Large intestine (tissue), 3 donors: Measurements from ENCODE around the gene SLC45A3. TPM values are rescaled to one million over a fixed set of nuclear protein-coding genes. Genes with fewer than 3 reads are reported as not detected.

Experiments used
- DNase-seq, 2 donors: peaks; one replicate each; pipeline versions ENCODE4 v3.0.0 to v3.0.0-alpha.2; 2013
- H3K27ac ChIP-seq: one replicate; pipeline ENCODE4 v1.5.1; 2013; ENCODE audit warnings: low read length
- H3K27me3 ChIP-seq: 2 replicates; pipeline ENCODE4 v1.6.1; 2013; ENCODE audit warnings: low read length; ENCODE audit not compliant: control insufficient read depth, insufficient read depth
- H3K36me3 ChIP-seq: 2 replicates; pipeline ENCODE4 v1.6.1; 2013; ENCODE audit warnings: low read length; ENCODE audit not compliant: control insufficient read depth, insufficient read depth
- H3K4me1 ChIP-seq: one replicate; pipeline ENCODE4 v1.6.1; 2013; ENCODE audit warnings: low read length; ENCODE audit not compliant: control insufficient read depth, insufficient read depth
- H3K4me3 ChIP-seq: one replicate; pipeline ENCODE4 v1.5.1; 2013; ENCODE audit warnings: low read length
- H3K9me3 ChIP-seq: one replicate; pipeline ENCODE4 v1.6.1; 2013; ENCODE audit warnings: mild to moderate bottlenecking, low read depth, low read length, moderate library complexity; ENCODE audit not compliant: control insufficient read depth
- WGBS: methylation state at CpG from one replicate; pipeline ENCODE4 v1.1.5; 2013; ENCODE audit warnings: low lambda C conversion rate; ENCODE audit not compliant: insufficient coverage; 5-methylcytosine and 5-hydroxymethylcytosine counted together
- polyA plus RNA-seq: library from polyadenylated mRNA; unstranded; fragments of 120-200 nt; gene quantifications from one replicate; pipeline ENCODE4 v1.2.1, GENCODE V29; 2013

Gene SLC45A3
- polyA plus RNA-seq, 1 donor, result 9.3 TPM

GRCh38 chr1:205701420-205701819 lies 21.1 kb upstream of the SLC45A3 start:
- Histone ChIP-seq H3K27me3 (no peaks in the 10 kb centered on the region), H3K27ac (no peak overlapping the region), H3K4me3 (no peak overlapping the region), H3K36me3 (no peaks in the 10 kb centered on the region), H3K9me3 (no peaks in the 10 kb centered on the region), H3K4me1 (peaks cover 6% of the 10 kb centered on the region)
- WGBS, result no CpG with 5 or more reads among the region's 2 CpGs
- no peak for DNase-seq

GRCh38 chr1:205700865-205701401 lies 20.6 kb upstream of the SLC45A3 start:
- DNase-seq, result peak in 1 of 2 donors; percentile 40
- no CpG with 5 or more reads among the region's 2 CpGs for WGBS
- Histone ChIP-seq H3K27ac (no peak overlapping the region), H3K27me3 (no peaks in the 10 kb centered on the region), H3K36me3 (no peaks in the 10 kb centered on the region), H3K4me1 (peaks cover 6% of the 10 kb centered on the region), H3K9me3 (no peaks in the 10 kb centered on the region), H3K4me3 (no peak overlapping the region)

GRCh38 chr1:205699416-205699815 lies 19.1 kb upstream of the SLC45A3 start:
- H3K27me3 ChIP-seq, result no peaks in the 10 kb centered on the region
- H3K9me3 ChIP-seq, result no peaks in the 10 kb centered on the region

GRCh38 chr1:205698921-205699320 lies 18.6 kb upstream of the SLC45A3 start:
- no peak for DNase-seq
- WGBS, result 100% methylated on average over 1 of the region's 4 CpGs
- Histone ChIP-seq H3K27me3 (no peaks in the 10 kb centered on the region), H3K9me3 (no peaks in the 10 kb centered on the region), H3K4me3 (no peak overlapping the region), H3K27ac (no peak overlapping the region), H3K4me1 (peaks cover 6% of the 10 kb centered on the region), H3K36me3 (no peaks in the 10 kb centered on the region)

More at GRCh38 chr1:205699416-205699815, 19.1 kb upstream of the SLC45A3 start:
- Histone ChIP-seq H3K27ac (no peak overlapping the region), H3K4me3 (no peak overlapping the region), H3K4me1 (peaks cover 6% of the 10 kb centered on the region), H3K36me3 (no peaks in the 10 kb centered on the region)
- no CpG with 5 or more reads among the region's 4 CpGs for WGBS
- DNase-seq, result no peak

GRCh38 chr1:205693421-205693991 lies 13.2 kb upstream of the SLC45A3 start:
- WGBS, result 40% methylated on average over 2 of the region's 12 CpGs
- Histone ChIP-seq H3K27ac (no peak overlapping the region), H3K4me1 (peaks cover 10% of the 10 kb centered on the region), H3K36me3 (no peaks in the 10 kb centered on the region), H3K4me3 (no peak overlapping the region), H3K9me3 (no peaks in the 10 kb centered on the region), H3K27me3 (no peaks in the 10 kb centered on the region)
- no peak for DNase-seq

GRCh38 chr1:205692423-205692822 lies 12.1 kb upstream of the SLC45A3 start:
- Histone ChIP-seq H3K36me3 (no peaks in the 10 kb centered on the region), H3K27ac (no peak overlapping the region)

GRCh38 chr1:205690122-205690756 lies 9.9 kb upstream of the SLC45A3 start:
- H3K4me1 ChIP-seq, result peaks cover 5% of the 10 kb centered on the region
- H3K4me3 ChIP-seq, result no peak overlapping the region
- peak; percentile 77 to 87 for DNase-seq
- H3K27ac ChIP-seq, result peak overlapping the region; percentile 6
- no peaks in the 10 kb centered on the region for H3K9me3 ChIP-seq
- H3K27me3 ChIP-seq, result no peaks in the 10 kb centered on the region
- no CpG with 5 or more reads among the region's 8 CpGs for WGBS
- H3K36me3 ChIP-seq, result no peaks in the 10 kb centered on the region

More at GRCh38 chr1:205692423-205692822, 12.1 kb upstream of the SLC45A3 start:
- no CpG with 5 or more reads among the region's 6 CpGs for WGBS
- Histone ChIP-seq H3K27me3 (no peaks in the 10 kb centered on the region), H3K4me1 (peaks cover 9% of the 10 kb centered on the region), H3K9me3 (no peaks in the 10 kb centered on the region), H3K4me3 (no peak overlapping the region)
- DNase-seq, result no peak

GRCh38 chr1:205689479-205689878 lies 9.2 kb upstream of the SLC45A3 start:
- Histone ChIP-seq H3K36me3 (no peaks in the 10 kb centered on the region), H3K27me3 (no peaks in the 10 kb centered on the region), H3K9me3 (no peaks in the 10 kb centered on the region), H3K27ac (no peak overlapping the region), H3K4me1 (peaks cover 5% of the 10 kb centered on the region), H3K4me3 (no peak overlapping the region)
- no peak for DNase-seq
- WGBS, result 83% methylated on average over 2 of the region's 5 CpGs

- H3K36me3 ChIP-seq, result no peaks in the 10 kb centered on the region
- WGBS, result 67% methylated on average over 1 of the region's 7 CpGs
- no peak for DNase-seq
- no peak overlapping the region for H3K27ac ChIP-seq
- no peaks in the 10 kb centered on the region for H3K27me3 ChIP-seq
- no peak overlapping the region for H3K4me3 ChIP-seq
- H3K9me3 ChIP-seq, result no peaks in the 10 kb centered on the region
- peaks cover 5% of the 10 kb centered on the region for H3K4me1 ChIP-seq
These were observed 8.1 kb upstream of the SLC45A3 start for GRCh38 chr1:205688171-205689080.

- Histone ChIP-seq H3K36me3 (no peaks in the 10 kb centered on the region), H3K4me1 (peaks cover 5% of the 10 kb centered on the region), H3K27ac (no peak overlapping the region), H3K9me3 (no peaks in the 10 kb centered on the region), H3K27me3 (no peaks in the 10 kb centered on the region), H3K4me3 (no peak overlapping the region)
- WGBS, result no CpG with 5 or more reads among the region's 2 CpGs
- no peak for DNase-seq
These were observed 6.9 kb upstream of the SLC45A3 start for GRCh38 chr1:205687242-205687641.
